Measurements from ENCODE around the gene CAV2. TPM values are rescaled to one million over a fixed set of nuclear protein-coding genes. Genes with fewer than 3 reads are reported as not detected.

Gene CAV2
- total RNA-seq, 2 donors from 2014 or later, result 180 to 278 TPM

GRCh38 chr7:116525298-116525912 is 25.9 kb downstream of the CAV2 start:
- Histone ChIP-seq H3K4me3 (peak overlapping the region; percentile 75 to 88), H3K9me3 (no peaks in the 10 kb centered on the region), H3K27ac (peak overlapping the region; percentile 98 to 99), H3K27me3 (no peaks in the 10 kb centered on the region), H3K36me3 (peaks cover 40% of the 10 kb centered on the region), H3K4me1 (peaks cover 0 to 48% of the 10 kb centered on the region in 2 donors)
- TF ChIP-seq CTCF (IDR thresholded peaks at IDR 0.05), result no peak
- DNase-seq (ENCODE audit: low spot score), result no peak

- Histone ChIP-seq H3K27ac (peak overlapping the region; percentile 98 to 99), H3K27me3 (no peaks in the 10 kb centered on the region), H3K4me1 (peaks cover 0 to 46% of the 10 kb centered on the region in 2 donors), H3K36me3 (peaks cover 48% of the 10 kb centered on the region), H3K9me3 (no peaks in the 10 kb centered on the region), H3K4me3 (peak overlapping the region; percentile 75 to 88)
- TF ChIP-seq CTCF (IDR thresholded peaks at IDR 0.05), result peak; percentile 88 to 92
- DNase-seq (ENCODE audit: low spot score), result peak; percentile 85
Measured at GRCh38 chr7:116525913-116526861, 26.6 kb downstream of the CAV2 start.

- Histone ChIP-seq H3K4me3 (peak overlapping the region; percentile 75 to 88), H3K27me3 (no peaks in the 10 kb centered on the region), H3K9me3 (no peaks in the 10 kb centered on the region), H3K36me3 (peaks cover 55% of the 10 kb centered on the region), H3K4me1 (peaks cover 0 to 39% of the 10 kb centered on the region in 2 donors), H3K27ac (peak overlapping the region; percentile 98 to 99)
- no peak for DNase-seq (ENCODE audit: low spot score)
- TF ChIP-seq CTCF (IDR thresholded peaks at IDR 0.05), result no peak
Measured at GRCh38 chr7:116526897-116527296, 27.4 kb downstream of the CAV2 start.

DNA sequence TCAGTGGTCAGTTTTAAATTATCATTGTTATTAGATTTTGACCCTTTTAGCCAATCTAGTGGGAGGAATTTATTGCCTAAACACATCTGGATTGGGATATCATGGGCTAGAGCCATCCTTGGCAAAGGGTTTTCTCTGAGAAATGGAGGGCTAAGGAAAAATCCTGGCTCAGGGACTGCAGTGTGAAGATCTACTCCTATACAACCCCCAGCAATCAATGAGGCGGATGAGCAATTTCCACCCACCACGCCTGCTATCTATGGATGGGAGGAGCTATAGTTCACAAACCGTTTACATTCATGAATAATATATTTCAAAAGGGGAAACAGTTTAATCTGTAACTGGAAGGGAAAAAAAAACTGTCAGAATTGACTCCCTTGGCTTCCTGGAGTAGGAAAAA is 28.0 kb downstream of the CAV2 start:
- Histone ChIP-seq H3K36me3 (peaks cover 61% of the 10 kb centered on the region), H3K4me1 (peaks cover 0 to 37% of the 10 kb centered on the region in 2 donors), H3K27ac (peak overlapping the region; percentile 98 to 99), H3K9me3 (no peaks in the 10 kb centered on the region), H3K27me3 (no peaks in the 10 kb centered on the region), H3K4me3 (peak overlapping the region; percentile 75 to 88)
- TF ChIP-seq CTCF (IDR thresholded peaks at IDR 0.05), result no peak
- no peak for DNase-seq (ENCODE audit: low spot score)

DNA sequence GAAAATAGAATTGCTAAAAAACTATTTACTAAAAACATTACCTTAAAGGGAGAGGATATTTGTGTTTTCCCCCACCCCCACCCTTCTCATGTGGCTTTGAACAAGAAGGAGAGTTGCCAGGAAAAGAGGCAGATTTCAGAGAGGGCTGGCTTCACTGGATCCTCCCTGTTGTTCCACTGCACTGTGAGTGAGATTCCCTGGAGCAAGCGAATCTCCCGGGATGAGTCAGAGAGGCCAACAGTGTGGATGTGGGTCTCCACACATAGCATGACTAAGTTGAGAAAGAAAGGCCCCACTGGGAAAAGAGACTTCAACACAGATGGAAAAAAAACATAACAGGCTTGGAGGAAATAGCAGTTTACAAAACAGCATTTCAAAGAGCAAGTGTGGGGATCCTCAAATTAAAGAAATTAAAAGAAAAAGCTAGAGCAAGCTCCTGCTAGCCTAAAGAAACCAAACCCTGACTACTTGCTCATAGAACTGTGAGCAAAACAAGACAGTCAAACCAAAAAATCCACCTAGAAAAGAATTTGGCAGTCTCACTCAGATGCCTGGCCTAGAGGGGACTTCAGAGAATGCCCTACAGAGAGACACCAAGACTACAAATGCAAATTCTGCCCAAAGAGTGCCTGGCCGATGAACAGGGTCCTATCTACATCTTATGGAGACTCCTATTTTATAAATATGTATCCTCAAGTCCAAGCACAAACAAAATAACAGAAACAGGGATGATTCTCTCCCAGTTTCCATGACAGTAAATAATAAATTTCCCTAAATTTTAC is 28.7 kb downstream of the CAV2 start:
- H3K4me1 ChIP-seq, result peaks cover 0 to 36% of the 10 kb centered on the region in 2 donors
- H3K27me3 ChIP-seq, result no peaks in the 10 kb centered on the region
- H3K36me3 ChIP-seq, result peaks cover 67% of the 10 kb centered on the region
- no peaks in the 10 kb centered on the region for H3K9me3 ChIP-seq
- peak overlapping the region; percentile 98 to 99 for H3K27ac ChIP-seq
- DNase-seq (ENCODE audit: low spot score), result peak; percentile 74
- TF ChIP-seq CTCF (IDR thresholded peaks at IDR 0.05), result no peak
- H3K4me3 ChIP-seq, result peak overlapping the region; percentile 75 to 88

Data from right atrium auricular region (tissue), 2 donors.